IPS-20b (cell line): Measurements from ENCODE around the gene FEZ2.

ENCODE experiments used
- H3K27ac ChIP-seq: one replicate; pipeline ENCODE4 v1.5.1; 2013; ENCODE audit warnings: low read length
- H3K27me3 ChIP-seq: 2 replicates; pipeline ENCODE4 v1.6.1; 2013; ENCODE audit warnings: mild to moderate bottlenecking, low read length, inconsistent platforms; ENCODE audit not compliant: insufficient read depth
- H3K36me3 ChIP-seq: 2 replicates; pipeline ENCODE4 v1.6.1; 2013; ENCODE audit warnings: low read depth, mild to moderate bottlenecking, inconsistent platforms, low read length, moderate library complexity; ENCODE audit not compliant: insufficient read depth
- H3K4me1 ChIP-seq: 2 replicates; pipeline ENCODE4 v1.6.1; 2013; ENCODE audit warnings: mild to moderate bottlenecking, control low read depth, inconsistent platforms, low read length, moderate library complexity; ENCODE audit not compliant: insufficient read depth
- H3K4me3 ChIP-seq: 2 replicates; pipeline ENCODE4 v1.5.1; 2013; ENCODE audit warnings: mild to moderate bottlenecking, low read length, inconsistent platforms
- H3K9ac ChIP-seq: 2 replicates; pipeline ENCODE4 v1.6.1; 2013; ENCODE audit warnings: low read depth, mild to moderate bottlenecking, inconsistent platforms, low read length, moderate library complexity
- H3K9me3 ChIP-seq: 2 replicates; pipeline ENCODE4 v1.6.1; 2013; ENCODE audit warnings: mild to moderate bottlenecking, low read depth, low read length, inconsistent platforms; ENCODE audit not compliant: insufficient read depth

FEZ2 gene

GRCh38 chr2:36586672-36587071 lies 11.3 kb downstream of the FEZ2 start:
- Histone ChIP-seq H3K9ac (no peak overlapping the region), H3K36me3 (peaks cover 66% of the 10 kb centered on the region), H3K4me1 (no peaks in the 10 kb centered on the region), H3K27me3 (no peaks in the 10 kb centered on the region), H3K27ac (no peak overlapping the region), H3K9me3 (no peaks in the 10 kb centered on the region), H3K4me3 (no peak overlapping the region)

- no peaks in the 10 kb centered on the region for H3K9me3 ChIP-seq
- H3K36me3 ChIP-seq, result peaks cover 77% of the 10 kb centered on the region
- no peaks in the 10 kb centered on the region for H3K4me1 ChIP-seq
- no peak overlapping the region for H3K9ac ChIP-seq
- no peak overlapping the region for H3K4me3 ChIP-seq
- no peaks in the 10 kb centered on the region for H3K27me3 ChIP-seq
- no peak overlapping the region for H3K27ac ChIP-seq
Observed at GRCh38 chr2:36584148-36584794, 13.7 kb downstream of the FEZ2 start.

DNA sequence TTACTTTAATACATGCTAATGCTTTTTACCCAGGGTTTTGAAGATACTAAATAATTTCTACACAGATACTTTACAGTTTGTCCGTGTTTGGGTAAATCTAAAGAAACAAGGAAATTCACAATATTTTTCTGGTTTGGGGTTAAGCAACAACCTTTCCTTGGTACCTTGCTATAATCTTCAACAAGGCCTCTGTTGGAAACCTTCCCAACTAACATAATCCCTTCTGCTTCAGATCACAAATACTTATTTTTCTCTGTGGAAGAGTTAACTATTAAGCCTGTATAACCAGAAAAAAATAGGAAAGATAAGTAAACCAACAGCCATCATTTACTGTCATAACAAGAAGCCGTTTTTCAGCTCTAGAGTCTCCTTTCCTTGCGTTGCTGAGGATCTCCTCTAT lies 15.0 kb downstream of the FEZ2 start:
- H3K4me3 ChIP-seq, result no peak overlapping the region
- H3K4me1 ChIP-seq, result no peaks in the 10 kb centered on the region
- no peaks in the 10 kb centered on the region for H3K9me3 ChIP-seq
- H3K27me3 ChIP-seq, result no peaks in the 10 kb centered on the region
- H3K9ac ChIP-seq, result no peak overlapping the region
- H3K27ac ChIP-seq, result no peak overlapping the region
- H3K36me3 ChIP-seq, result peaks cover 79% of the 10 kb centered on the region

DNA sequence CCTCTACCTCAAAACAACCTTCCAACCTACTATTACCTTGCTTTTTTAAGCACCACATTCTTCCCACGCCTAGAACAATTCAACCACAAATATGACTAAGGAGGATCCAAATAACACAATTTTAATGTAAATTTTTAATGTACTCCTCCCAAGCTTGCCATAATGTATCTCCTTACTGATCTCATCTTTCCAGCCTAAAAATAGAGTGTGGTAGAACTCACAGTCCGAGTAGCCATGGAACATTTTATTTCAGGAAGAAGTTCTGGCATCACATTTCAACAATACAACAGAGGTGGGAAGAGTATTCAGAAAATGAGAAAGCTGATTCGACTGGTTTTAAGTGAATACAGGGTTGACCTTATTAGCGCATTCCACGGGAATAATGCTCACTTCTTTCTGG lies 15.4 kb downstream of the FEZ2 start:
- no peaks in the 10 kb centered on the region for H3K9me3 ChIP-seq
- H3K9ac ChIP-seq, result no peak overlapping the region
- H3K27ac ChIP-seq, result no peak overlapping the region
- no peak overlapping the region for H3K4me3 ChIP-seq
- no peaks in the 10 kb centered on the region for H3K4me1 ChIP-seq
- H3K27me3 ChIP-seq, result no peaks in the 10 kb centered on the region
- H3K36me3 ChIP-seq, result peaks cover 83% of the 10 kb centered on the region

- no peaks in the 10 kb centered on the region for H3K4me1 ChIP-seq
- H3K9ac ChIP-seq, result no peak overlapping the region
- peaks cover 75% of the 10 kb centered on the region for H3K36me3 ChIP-seq
- no peak overlapping the region for H3K27ac ChIP-seq
- no peak overlapping the region for H3K4me3 ChIP-seq
- no peaks in the 10 kb centered on the region for H3K9me3 ChIP-seq
- H3K27me3 ChIP-seq, result no peaks in the 10 kb centered on the region
Observed at GRCh38 chr2:36579297-36579664, 18.7 kb downstream of the FEZ2 start.

DNA sequence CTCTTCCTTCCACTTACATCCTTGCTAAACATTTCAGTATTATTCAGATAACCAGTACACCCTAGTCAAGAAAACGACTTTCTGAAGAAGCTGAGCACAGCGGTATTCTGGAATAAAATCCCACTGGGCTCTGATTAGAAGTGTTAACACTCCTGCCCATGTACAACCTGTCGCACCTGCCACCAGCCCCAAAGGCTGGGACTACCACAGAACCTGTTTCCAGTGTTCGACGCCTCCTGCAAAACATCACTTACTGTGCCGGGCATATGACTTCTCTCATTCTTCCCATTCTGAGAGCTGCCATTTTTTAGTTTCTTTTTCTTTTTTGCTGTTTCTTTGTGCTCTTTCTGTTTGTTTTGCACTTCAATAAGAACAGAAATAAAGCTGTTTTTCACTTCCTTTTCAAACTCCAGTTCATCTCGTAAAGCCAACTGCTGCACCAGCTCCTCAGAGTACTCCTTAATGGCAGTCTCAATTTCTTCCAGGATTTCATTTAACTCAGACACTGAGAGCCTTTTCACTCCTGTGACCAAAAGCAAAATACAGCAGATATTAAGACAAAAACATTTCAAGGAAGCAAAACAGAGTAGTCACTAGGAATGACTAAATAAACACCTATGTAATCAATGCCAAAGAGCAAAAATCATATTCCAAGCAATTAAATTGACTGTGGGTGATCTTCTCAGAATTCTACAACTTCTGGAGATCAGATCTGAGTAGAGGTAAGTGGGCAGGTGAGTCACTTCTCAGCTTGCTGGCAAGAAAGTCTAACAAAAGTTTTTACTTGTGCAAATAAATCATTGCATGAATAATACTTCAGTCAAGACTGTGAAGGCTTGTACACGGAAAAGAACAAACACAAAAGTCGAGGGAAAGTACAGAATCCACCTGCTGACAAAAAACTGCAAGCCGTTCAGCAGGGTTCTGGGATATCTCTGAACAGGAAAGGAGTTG lies 19.3 kb downstream of the FEZ2 start:
- peaks cover 70% of the 10 kb centered on the region for H3K36me3 ChIP-seq

GRCh38 chr2:36577884-36578283 lies 20.1 kb downstream of the FEZ2 start:
- Histone ChIP-seq H3K27ac (no peak overlapping the region), H3K36me3 (peaks cover 62% of the 10 kb centered on the region), H3K4me3 (no peak overlapping the region)

More for the DNA sequence above, 19.3 kb downstream of the FEZ2 start:
- Histone ChIP-seq H3K27ac (no peak overlapping the region), H3K4me1 (no peaks in the 10 kb centered on the region), H3K9me3 (no peaks in the 10 kb centered on the region), H3K27me3 (no peaks in the 10 kb centered on the region), H3K9ac (no peak overlapping the region), H3K4me3 (no peak overlapping the region)

GRCh38 chr2:36574560-36574959 lies 23.4 kb downstream of the FEZ2 start:
- no peak overlapping the region for H3K4me3 ChIP-seq
- H3K9me3 ChIP-seq, result no peaks in the 10 kb centered on the region
- H3K4me1 ChIP-seq, result peaks cover 1% of the 10 kb centered on the region; the same call in 1 of the 2 replicates
- H3K27ac ChIP-seq, result no peak overlapping the region
- peaks cover 33% of the 10 kb centered on the region for H3K36me3 ChIP-seq
- no peak overlapping the region for H3K9ac ChIP-seq
- H3K27me3 ChIP-seq, result no peaks in the 10 kb centered on the region

More at GRCh38 chr2:36577884-36578283, 20.1 kb downstream of the FEZ2 start:
- Histone ChIP-seq H3K9me3 (no peaks in the 10 kb centered on the region), H3K4me1 (no peaks in the 10 kb centered on the region), H3K9ac (no peak overlapping the region), H3K27me3 (no peaks in the 10 kb centered on the region)

DNA sequence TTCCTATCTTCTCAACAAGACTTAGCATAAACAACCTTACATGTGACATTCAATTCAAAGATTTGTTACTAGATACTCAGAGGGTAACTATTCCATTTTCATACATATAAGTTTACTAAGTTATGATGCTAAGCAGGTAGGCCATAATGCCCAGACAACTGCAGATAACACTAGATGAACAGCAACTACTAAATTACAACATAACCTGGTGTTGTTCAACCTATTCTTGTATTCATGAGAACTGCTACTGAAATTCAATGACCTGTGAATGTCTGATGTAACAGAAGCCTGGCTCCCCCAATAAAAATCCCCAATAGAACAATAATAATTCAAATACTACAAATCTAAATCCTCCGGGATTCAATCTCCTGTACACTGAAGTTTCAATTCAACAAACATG lies 24.8 kb downstream of the FEZ2 start:
- Histone ChIP-seq H3K27me3 (no peaks in the 10 kb centered on the region), H3K4me3 (no peak overlapping the region)

GRCh38 chr2:36572719-36573059 lies 25.3 kb downstream of the FEZ2 start:
- H3K4me3 ChIP-seq, result no peak overlapping the region
- no peak overlapping the region for H3K9ac ChIP-seq
- no peak overlapping the region for H3K27ac ChIP-seq
- peaks cover 12% of the 10 kb centered on the region; the same call in 1 of the 2 replicates for H3K4me1 ChIP-seq
- no peaks in the 10 kb centered on the region for H3K9me3 ChIP-seq
- H3K27me3 ChIP-seq, result no peaks in the 10 kb centered on the region
- H3K36me3 ChIP-seq, result peaks cover 14% of the 10 kb centered on the region

More for the DNA sequence above, 24.8 kb downstream of the FEZ2 start:
- Histone ChIP-seq H3K4me1 (peaks cover 12% of the 10 kb centered on the region; the same call in 1 of the 2 replicates), H3K27ac (no peak overlapping the region), H3K9me3 (no peaks in the 10 kb centered on the region), H3K9ac (no peak overlapping the region), H3K36me3 (peaks cover 19% of the 10 kb centered on the region)

DNA sequence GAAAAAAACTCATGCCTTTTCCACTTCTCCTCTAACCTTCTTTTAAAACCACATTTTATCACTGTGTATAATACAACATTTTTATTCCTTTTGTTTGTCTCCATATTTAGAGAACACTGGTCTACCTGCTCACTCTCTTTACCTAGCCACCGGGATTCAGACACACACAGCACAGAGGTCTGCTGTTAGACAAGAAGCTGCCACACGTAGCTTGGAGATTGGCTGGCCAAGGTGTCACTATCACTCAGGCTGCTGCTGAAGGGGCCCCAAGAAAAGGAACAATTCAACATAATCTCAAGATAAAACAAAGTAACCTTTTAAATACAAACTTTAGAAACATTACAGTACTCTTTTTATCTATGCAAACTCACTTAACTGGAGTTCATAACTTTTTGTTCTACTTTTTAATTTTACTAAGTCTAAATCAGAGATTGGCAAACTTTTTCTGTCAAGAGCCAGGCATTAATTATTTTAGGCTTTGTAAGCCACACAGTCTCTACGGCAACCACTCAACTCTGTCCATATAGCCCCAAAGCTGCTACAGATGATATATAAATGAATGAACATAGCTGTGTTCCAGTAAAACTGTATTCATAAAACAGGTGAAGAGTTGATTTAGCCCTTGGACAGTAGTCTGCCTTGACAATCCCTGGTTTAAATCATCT lies 25.8 kb downstream of the FEZ2 start:
- Histone ChIP-seq H3K4me1 (peaks cover 12% of the 10 kb centered on the region; the same call in 1 of the 2 replicates), H3K4me3 (no peak overlapping the region), H3K27ac (no peak overlapping the region), H3K9ac (no peak overlapping the region), H3K9me3 (no peaks in the 10 kb centered on the region), H3K36me3 (peaks cover 10% of the 10 kb centered on the region), H3K27me3 (no peaks in the 10 kb centered on the region)
